SK-N-SH treated with all-trans-retinoic acid at 6 μM for 48 hours (cell line): ENCODE measurements around the gene HSF2.

Experiments used
- ATAC-seq: fragments of 200-7000 bp; cut with Tn5 transposase; 3 replicates; pipeline ENCODE4 v1.9.1; 2020; ENCODE audit warnings: mild to moderate bottlenecking, moderate library complexity
- ARNTL ChIP-seq: fragments of 450-650 bp; formaldehyde crosslinking; IDR thresholded peaks from 2 replicates; pipeline ENCODE4 v1.5.0; 2020; ENCODE audit warnings: low read depth, mild to moderate bottlenecking, moderate library complexity, borderline replicate concordance
- BACH2 ChIP-seq: fragments of 250-450 bp; sonication (Bioruptor Pico); IDR thresholded peaks from 2 replicates; pipeline ENCODE4 v1.9.0; 2021; ENCODE audit warnings: mild to moderate bottlenecking, borderline replicate concordance
- CSDC2 ChIP-seq: fragments of 250-450 bp; sonication (Bioruptor Pico); IDR thresholded peaks from 2 replicates; pipeline ENCODE4 v1.5.0; 2020; ENCODE audit warnings: mild to moderate bottlenecking, moderate library complexity
- ESRRG ChIP-seq: fragments of 250-450 bp; sonication (Bioruptor Pico); IDR thresholded peaks from 2 replicates; pipeline ENCODE4 v1.6.1; 2021; ENCODE audit warnings: mild to moderate bottlenecking
- GLIS3 ChIP-seq: fragments of 250-450 bp; sonication (Bioruptor Pico); IDR thresholded peaks from 2 replicates; pipeline ENCODE4 v1.5.0; 2020; ENCODE audit warnings: mild to moderate bottlenecking, moderate library complexity
- ISL1 ChIP-seq: fragments of 250-450 bp; sonication (Bioruptor Pico); IDR thresholded peaks from 2 replicates; pipeline ENCODE4 v2.1.2; 2022; ENCODE audit warnings: mild to moderate bottlenecking, moderate library complexity
- OSR1 ChIP-seq: fragments of 250-450 bp; sonication (Bioruptor Pico); IDR thresholded peaks from 2 replicates; pipeline ENCODE4 v1.8.0; 2022; ENCODE audit warnings: moderate library complexity, mild to moderate bottlenecking, inconsistent platforms
- PPARA ChIP-seq: fragments of 250-450 bp; sonication (Bioruptor Pico); IDR thresholded peaks from 2 replicates; pipeline ENCODE4 v1.5.0; 2020; ENCODE audit warnings: mild to moderate bottlenecking, borderline replicate concordance
- RARB ChIP-seq: fragments of 250-450 bp; sonication (Bioruptor Pico); IDR thresholded peaks from 2 replicates; pipeline ENCODE4 v1.8.0; 2021; ENCODE audit warnings: mild to moderate bottlenecking, moderate library complexity
- TCF4 ChIP-seq: fragments of 250-450 bp; sonication (Bioruptor Pico); IDR thresholded peaks from 2 replicates; pipeline ENCODE4 v1.8.0; 2021; ENCODE audit warnings: mild to moderate bottlenecking, moderate library complexity, borderline replicate concordance
- TOX ChIP-seq: fragments of 250-450 bp; sonication (Bioruptor Pico); IDR thresholded peaks from 2 replicates; pipeline ENCODE4 v1.8.0; 2021; ENCODE audit warnings: mild to moderate bottlenecking, moderate library complexity, borderline replicate concordance
- ZFP3 ChIP-seq: fragments of 250-450 bp; sonication (Bioruptor Pico); IDR thresholded peaks from 2 replicates; pipeline ENCODE4 v1.5.0; 2020; ENCODE audit warnings: mild to moderate bottlenecking, moderate library complexity
- ZFP30 ChIP-seq: fragments of 450-650 bp; formaldehyde crosslinking; IDR thresholded peaks from 2 replicates; pipeline ENCODE4 v1.5.0; 2022; ENCODE audit warnings: mild to moderate bottlenecking, moderate library complexity
- ZNF565 ChIP-seq: fragments of 450-650 bp; formaldehyde crosslinking; conservative IDR thresholded peaks from 2 replicates; pipeline ENCODE4 v1.5.0; 2020; ENCODE audit warnings: low read depth, mild to moderate bottlenecking, moderate library complexity
- ZNF70 ChIP-seq: fragments of 450-650 bp; formaldehyde crosslinking; IDR thresholded peaks from 2 replicates; pipeline ENCODE4 v1.5.0; 2020; ENCODE audit warnings: mild to moderate bottlenecking, moderate library complexity
- ZNF8 ChIP-seq: fragments of 450-650 bp; formaldehyde crosslinking; IDR thresholded peaks from 2 replicates; pipeline ENCODE4 v1.5.0; 2020; ENCODE audit warnings: mild to moderate bottlenecking, moderate library complexity
- TF ChIP-seq, protein P1 (sequence below): fragments of 250-450 bp; sonication (Bioruptor Pico); IDR thresholded peaks from 2 replicates; pipeline ENCODE4 v1.8.0; 2020; ENCODE audit warnings: mild to moderate bottlenecking, moderate library complexity, borderline replicate concordance
- TF ChIP-seq, protein P2 (sequence below): fragments of 250-450 bp; sonication (Bioruptor Pico); IDR thresholded peaks from 2 replicates; pipeline ENCODE4 v1.5.1; 2020; ENCODE audit warnings: low read depth, mild to moderate bottlenecking, moderate library complexity
- TF ChIP-seq, protein P3 (sequence below): fragments of 250-450 bp; sonication (Bioruptor Pico); IDR thresholded peaks from 2 replicates; pipeline ENCODE4 v1.8.0; 2021; ENCODE audit warnings: low read depth, mild to moderate bottlenecking, moderate library complexity, borderline replicate concordance
- TF ChIP-seq, protein P4 (sequence below): fragments of 250-450 bp; sonication (Bioruptor Pico); IDR thresholded peaks from 2 replicates; pipeline ENCODE4 v1.5.1; 2021; ENCODE audit warnings: mild to moderate bottlenecking, moderate library complexity

Gene HSF2

DNA sequence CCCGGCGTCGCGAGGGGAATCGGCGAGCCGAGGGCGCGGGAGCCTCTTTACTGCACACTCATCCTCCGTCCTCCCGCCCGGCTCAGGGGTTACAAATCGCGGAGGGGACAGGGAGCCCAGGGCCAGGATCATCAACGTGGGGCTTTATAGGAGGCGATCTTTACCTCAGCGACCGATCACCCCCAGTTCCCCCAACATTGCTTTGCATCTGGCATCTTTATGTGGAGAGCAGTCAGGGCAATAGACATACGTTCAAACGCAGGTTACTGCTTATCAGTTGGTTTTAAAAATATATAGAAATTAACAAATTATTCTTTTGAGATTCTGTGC is 634 bp downstream of the HSF2 start:
- TF ChIP-seq GLIS3 (CRISPR knock-in tag) = no peak
- TF ChIP-seq, protein P1, sequence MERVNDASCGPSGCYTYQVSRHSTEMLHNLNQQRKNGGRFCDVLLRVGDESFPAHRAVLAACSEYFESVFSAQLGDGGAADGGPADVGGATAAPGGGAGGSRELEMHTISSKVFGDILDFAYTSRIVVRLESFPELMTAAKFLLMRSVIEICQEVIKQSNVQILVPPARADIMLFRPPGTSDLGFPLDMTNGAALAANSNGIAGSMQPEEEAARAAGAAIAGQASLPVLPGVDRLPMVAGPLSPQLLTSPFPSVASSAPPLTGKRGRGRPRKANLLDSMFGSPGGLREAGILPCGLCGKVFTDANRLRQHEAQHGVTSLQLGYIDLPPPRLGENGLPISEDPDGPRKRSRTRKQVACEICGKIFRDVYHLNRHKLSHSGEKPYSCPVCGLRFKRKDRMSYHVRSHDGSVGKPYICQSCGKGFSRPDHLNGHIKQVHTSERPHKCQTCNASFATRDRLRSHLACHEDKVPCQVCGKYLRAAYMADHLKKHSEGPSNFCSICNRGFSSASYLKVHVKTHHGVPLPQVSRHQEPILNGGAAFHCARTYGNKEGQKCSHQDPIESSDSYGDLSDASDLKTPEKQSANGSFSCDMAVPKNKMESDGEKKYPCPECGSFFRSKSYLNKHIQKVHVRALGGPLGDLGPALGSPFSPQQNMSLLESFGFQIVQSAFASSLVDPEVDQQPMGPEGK (CRISPR knock-in tag) = no peak
- no peak for TF ChIP-seq BACH2 (CRISPR knock-in tag)
- TF ChIP-seq, all 23 proteins: peak for 0
- peak; percentile 26 for ATAC-seq

DNA sequence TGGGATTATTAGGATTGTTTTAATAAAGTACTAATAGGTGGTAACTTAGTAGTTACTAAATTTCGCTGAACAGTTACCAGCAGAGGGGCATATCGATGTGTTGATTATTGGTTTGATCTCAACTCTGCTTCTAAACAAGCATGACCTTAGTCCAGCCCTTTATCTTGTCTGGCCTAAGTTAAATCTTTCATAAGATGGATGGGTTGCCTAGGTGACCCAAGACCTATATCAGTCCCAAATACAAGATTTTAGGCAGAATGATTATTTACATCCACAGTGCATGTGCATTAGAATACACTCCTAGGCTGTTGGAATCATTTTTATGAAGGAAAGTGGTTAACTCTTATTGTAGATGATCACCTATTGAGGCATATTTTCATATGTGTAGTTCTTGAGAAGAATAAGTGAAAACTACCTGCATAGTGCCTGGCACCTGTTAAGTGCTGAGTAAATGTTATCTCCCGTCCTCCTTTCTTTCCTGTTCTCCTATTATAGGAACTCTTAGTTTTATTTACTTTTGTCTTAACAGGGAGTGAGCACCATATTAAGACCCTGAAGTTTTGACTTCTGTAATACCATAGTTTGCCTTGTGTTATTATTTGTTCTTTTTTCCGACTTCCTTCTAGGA is 1.1 kb downstream of the HSF2 start:
- no peak for ATAC-seq
- TF ChIP-seq OSR1 (CRISPR knock-in tag) = no peak
- no peak for TF ChIP-seq ZFP30
- TF ChIP-seq, protein P2, sequence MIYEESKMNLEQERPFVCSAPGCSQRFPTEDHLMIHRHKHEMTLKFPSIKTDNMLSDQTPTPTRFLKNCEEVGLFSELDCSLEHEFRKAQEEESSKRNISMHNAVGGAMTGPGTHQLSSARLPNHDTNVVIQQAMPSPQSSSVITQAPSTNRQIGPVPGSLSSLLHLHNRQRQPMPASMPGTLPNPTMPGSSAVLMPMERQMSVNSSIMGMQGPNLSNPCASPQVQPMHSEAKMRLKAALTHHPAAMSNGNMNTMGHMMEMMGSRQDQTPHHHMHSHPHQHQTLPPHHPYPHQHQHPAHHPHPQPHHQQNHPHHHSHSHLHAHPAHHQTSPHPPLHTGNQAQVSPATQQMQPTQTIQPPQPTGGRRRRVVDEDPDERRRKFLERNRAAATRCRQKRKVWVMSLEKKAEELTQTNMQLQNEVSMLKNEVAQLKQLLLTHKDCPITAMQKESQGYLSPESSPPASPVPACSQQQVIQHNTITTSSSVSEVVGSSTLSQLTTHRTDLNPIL = no peak
- no peak for TF ChIP-seq ZNF8
- TF ChIP-seq CSDC2 = no peak
- TF ChIP-seq, protein P3, sequence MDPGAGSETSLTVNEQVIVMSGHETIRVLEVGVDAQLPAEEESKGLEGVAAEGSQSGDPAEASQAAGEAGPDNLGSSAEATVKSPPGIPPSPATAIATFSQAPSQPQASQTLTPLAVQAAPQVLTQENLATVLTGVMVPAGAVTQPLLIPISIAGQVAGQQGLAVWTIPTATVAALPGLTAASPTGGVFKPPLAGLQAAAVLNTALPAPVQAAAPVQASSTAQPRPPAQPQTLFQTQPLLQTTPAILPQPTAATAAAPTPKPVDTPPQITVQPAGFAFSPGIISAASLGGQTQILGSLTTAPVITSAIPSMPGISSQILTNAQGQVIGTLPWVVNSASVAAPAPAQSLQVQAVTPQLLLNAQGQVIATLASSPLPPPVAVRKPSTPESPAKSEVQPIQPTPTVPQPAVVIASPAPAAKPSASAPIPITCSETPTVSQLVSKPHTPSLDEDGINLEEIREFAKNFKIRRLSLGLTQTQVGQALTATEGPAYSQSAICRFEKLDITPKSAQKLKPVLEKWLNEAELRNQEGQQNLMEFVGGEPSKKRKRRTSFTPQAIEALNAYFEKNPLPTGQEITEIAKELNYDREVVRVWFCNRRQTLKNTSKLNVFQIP (CRISPR knock-in tag) = no peak
- no peak for TF ChIP-seq GLIS3 (CRISPR knock-in tag)
- no peak for TF ChIP-seq ESRRG (CRISPR knock-in tag)
- TF ChIP-seq, protein P4, sequence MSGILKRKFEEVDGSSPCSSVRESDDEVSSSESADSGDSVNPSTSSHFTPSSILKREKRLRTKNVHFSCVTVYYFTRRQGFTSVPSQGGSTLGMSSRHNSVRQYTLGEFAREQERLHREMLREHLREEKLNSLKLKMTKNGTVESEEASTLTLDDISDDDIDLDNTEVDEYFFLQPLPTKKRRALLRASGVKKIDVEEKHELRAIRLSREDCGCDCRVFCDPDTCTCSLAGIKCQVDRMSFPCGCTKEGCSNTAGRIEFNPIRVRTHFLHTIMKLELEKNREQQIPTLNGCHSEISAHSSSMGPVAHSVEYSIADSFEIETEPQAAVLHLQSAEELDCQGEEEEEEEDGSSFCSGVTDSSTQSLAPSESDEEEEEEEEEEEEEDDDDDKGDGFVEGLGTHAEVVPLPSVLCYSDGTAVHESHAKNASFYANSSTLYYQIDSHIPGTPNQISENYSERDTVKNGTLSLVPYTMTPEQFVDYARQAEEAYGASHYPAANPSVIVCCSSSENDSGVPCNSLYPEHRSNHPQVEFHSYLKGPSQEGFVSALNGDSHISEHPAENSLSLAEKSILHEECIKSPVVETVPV (CRISPR knock-in tag) = no peak
- TF ChIP-seq TCF4 = no peak
- TF ChIP-seq, protein P1 (CRISPR knock-in tag) = no peak
- no peak for TF ChIP-seq ZNF70 (CRISPR knock-in tag)
- TF ChIP-seq PPARA = no peak
- no peak for TF ChIP-seq ZNF565 (CRISPR knock-in tag)
- no peak for TF ChIP-seq ZFP3

DNA sequence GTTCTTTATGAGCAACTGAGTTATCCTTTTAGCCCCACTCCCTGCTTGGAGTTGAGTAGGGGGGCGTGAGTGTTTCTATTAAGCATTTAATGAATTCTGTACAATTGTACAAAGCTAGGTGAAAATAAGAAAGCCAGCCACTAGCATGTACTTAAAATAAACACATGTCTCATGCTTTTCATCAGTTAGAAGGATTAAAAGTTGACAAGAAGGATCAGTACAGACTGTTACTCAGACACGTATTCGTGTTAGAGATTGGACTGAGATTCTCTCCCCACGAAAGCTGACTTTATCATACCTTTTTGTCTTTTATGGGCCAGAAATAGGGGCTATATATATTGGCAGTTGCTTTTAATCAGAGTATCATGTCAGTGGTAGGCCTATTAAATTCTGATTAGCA is 1.7 kb downstream of the HSF2 start:
- TF ChIP-seq, protein P1 (CRISPR knock-in tag) = no peak
- TF ChIP-seq TOX (CRISPR knock-in tag) (no peak), RARB (CRISPR knock-in tag) (no peak), ARNTL (CRISPR knock-in tag) (no peak), CSDC2 (no peak), ZFP30 (no peak), TCF4 (no peak), ISL1 (CRISPR knock-in tag) (no peak), ZNF8 (no peak), ESRRG (CRISPR knock-in tag) (no peak)
- no peak for ATAC-seq
